ENCODE data around the gene TRAFD1. TPM values are rescaled to one million over a fixed set of nuclear protein-coding genes. Genes with fewer than 3 reads are reported as not detected.
A peak's percentile ranks its signal among the peaks of the same experiment; 100 is the strongest.
"Not testable (repeated sequence)": the region's sequence is repeated elsewhere in the genome, so short reads cannot be mapped to it uniquely, and the experiment has no call there.

The TRAFD1 gene
- total RNA-seq, 1 donor from 2014 or later = 46.7 TPM

DNA sequence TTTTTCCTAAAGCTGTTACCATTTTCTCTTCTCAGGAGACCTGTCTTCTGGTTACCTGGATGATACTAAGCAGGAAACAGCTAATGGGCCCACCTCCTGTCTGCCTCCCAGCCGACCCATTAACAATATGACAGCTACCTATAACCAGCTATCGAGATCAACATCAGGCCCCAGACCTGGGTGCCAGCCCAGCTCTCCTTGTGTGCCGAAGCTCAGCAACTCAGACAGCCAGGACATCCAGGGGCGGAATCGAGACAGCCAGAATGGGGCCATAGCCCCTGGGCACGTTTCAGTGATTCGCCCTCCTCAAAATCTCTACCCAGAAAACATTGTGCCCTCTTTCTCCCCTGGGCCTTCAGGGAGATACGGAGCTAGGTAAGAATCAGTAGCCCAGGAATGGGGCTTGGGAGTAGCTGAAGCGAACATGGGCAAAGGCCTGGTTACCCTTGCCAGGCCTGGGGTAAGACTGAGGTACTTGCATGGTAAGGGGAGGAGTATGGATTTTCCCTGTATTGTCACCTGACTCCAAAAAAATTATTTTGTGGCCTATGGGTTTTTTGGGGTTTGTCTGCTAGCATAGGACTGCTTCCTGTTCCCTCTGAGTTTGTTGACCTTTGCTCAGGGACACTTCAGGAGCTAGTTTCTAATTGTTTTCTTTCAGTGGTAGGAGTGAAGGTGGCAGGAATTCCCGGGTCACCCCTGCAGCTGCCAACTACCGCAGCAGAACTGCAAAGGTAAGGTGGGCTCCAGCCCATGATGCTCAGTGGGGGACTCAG, 26.6 kb downstream of the TRAFD1 start:
- intact Hi-C loops (cut with micrococcal nuclease) = no loop called here
- Mint-ChIP-seq H3K27ac (peak overlapping the region; percentile 61), H3K4me3 (no peak overlapping the region), H3K27me3 (ENCODE audit: insufficient read depth) (no peaks in the 10 kb centered on the region), H3K9me3 (peaks cover 11% of the 10 kb centered on the region), H3K36me3 (ENCODE audit: low read depth) (peaks cover 63% of the 10 kb centered on the region), H3K4me1 (ENCODE audit: low read depth) (peaks cover 20% of the 10 kb centered on the region)
- no peak for DNase-seq (ENCODE audit: low spot score)

GRCh38 chr12:112153181-112153892, 28.0 kb downstream of the TRAFD1 start:
- no peak overlapping the region for H3K4me3 Mint-ChIP-seq
- no peak for DNase-seq (ENCODE audit: low spot score)
- no peaks in the 10 kb centered on the region for H3K27me3 Mint-ChIP-seq (ENCODE audit: insufficient read depth)
- H3K9me3 Mint-ChIP-seq = peaks cover 21% of the 10 kb centered on the region
- H3K27ac Mint-ChIP-seq = peak overlapping the region; percentile 27
- peaks cover 30% of the 10 kb centered on the region for H3K4me1 Mint-ChIP-seq (ENCODE audit: low read depth)
- H3K36me3 Mint-ChIP-seq (ENCODE audit: low read depth) = peaks cover 72% of the 10 kb centered on the region
- intact Hi-C loops (cut with micrococcal nuclease) = no loop called here

DNA sequence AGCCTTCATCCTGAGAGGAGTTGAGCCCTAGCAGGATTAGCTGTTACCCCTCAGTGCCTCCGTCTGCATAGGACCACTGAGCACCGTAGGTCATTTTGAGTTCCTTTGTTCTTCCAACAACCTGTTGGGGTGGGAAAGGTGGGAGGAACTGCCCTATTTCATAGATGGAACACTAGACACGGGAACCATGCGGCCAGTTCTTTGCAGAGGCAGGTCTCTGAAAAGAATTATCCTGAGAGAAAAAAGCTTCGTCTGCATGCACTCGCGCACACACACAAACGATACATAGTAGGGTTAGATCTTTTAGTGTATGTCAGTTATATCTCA, 28.5 kb downstream of the TRAFD1 start:
- Mint-ChIP-seq H3K4me3 (no peak overlapping the region), H3K27ac (no peak overlapping the region)
- intact Hi-C loops (cut with micrococcal nuclease) = no loop called here

DNA sequence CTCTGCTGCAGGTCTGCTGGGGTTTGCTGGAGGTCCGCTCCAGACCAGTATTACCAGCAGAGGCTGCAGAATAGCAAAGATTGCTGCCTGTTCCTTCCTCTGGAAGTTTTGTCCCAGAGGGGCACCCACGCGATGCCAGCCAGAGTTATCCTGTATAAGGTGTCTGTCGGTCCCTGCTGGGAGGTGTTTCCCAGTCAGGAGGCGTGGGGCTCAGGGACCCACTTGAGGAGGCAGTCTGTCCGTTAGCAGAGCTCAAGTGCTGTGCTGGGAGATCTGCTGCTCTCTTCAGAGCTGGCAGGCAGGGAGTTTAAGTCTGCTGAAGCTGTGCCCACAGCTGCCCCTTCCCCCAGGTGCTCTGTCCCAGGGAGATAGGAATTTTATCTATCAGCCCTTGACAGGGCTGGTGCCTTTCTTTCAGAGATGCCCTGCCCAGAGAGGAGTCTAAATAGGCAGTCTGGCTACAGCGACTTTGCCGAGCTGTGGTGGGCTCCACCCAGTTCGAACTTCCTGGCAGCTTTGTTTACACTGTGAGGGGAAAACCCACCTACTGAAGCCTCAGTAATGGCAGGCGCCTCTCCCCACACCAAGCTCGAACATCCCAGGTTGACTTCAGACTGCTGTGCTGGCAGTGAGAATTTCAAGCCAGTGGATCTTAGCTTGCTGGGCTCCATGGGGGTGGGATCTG, 33.2 kb downstream of the TRAFD1 start:
- H3K27me3 Mint-ChIP-seq (ENCODE audit: insufficient read depth); H3K4me3 Mint-ChIP-seq; intact Hi-C loops (cut with micrococcal nuclease): not testable (repeated sequence)
- H3K36me3 Mint-ChIP-seq (ENCODE audit: low read depth) = peaks cover 67% of the 10 kb centered on the region
- H3K4me1 Mint-ChIP-seq (ENCODE audit: low read depth) = peaks cover 37% of the 10 kb centered on the region
- peaks cover 23% of the 10 kb centered on the region for H3K9me3 Mint-ChIP-seq
- H3K27ac Mint-ChIP-seq = peak overlapping the region; percentile 26
- peak; percentile 21 for DNase-seq (ENCODE audit: low spot score)

More for the DNA sequence above, 28.5 kb downstream of the TRAFD1 start:
- H3K27me3 Mint-ChIP-seq (ENCODE audit: insufficient read depth) = no peaks in the 10 kb centered on the region
- peaks cover 72% of the 10 kb centered on the region for H3K36me3 Mint-ChIP-seq (ENCODE audit: low read depth)
- peaks cover 32% of the 10 kb centered on the region for H3K4me1 Mint-ChIP-seq (ENCODE audit: low read depth)
- DNase-seq (ENCODE audit: low spot score) = no peak
- peaks cover 23% of the 10 kb centered on the region for H3K9me3 Mint-ChIP-seq

DNA sequence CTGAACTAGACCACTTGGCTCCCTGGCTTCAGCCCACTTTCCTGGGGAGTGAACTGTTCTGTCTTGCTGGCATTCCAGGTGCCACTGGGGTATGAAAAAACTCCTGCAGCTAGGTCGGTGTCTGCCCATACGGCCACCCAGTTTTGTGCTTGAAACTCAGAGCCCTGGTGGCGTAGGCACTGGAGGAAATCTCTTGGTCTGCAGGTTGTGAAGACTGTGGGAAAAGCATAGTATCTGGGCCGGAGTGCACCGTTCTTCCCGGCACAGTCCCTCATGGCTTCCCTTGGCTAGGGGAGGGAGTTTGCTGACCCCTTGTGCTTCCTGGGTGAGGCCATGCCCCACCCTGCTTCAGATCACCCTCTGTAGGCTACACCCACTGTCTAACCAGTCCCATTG, 33.8 kb downstream of the TRAFD1 start:
- Mint-ChIP-seq H3K36me3 (ENCODE audit: low read depth) (peaks cover 61% of the 10 kb centered on the region), H3K27me3 (ENCODE audit: insufficient read depth) (no peaks in the 10 kb centered on the region), H3K4me3 (no peak overlapping the region), H3K4me1 (ENCODE audit: low read depth) (peaks cover 37% of the 10 kb centered on the region), H3K9me3 (peaks cover 23% of the 10 kb centered on the region), H3K27ac (no peak overlapping the region)
- intact Hi-C loops (cut with micrococcal nuclease) = no loop called here
- DNase-seq (ENCODE audit: low spot score) = no peak

DNA sequence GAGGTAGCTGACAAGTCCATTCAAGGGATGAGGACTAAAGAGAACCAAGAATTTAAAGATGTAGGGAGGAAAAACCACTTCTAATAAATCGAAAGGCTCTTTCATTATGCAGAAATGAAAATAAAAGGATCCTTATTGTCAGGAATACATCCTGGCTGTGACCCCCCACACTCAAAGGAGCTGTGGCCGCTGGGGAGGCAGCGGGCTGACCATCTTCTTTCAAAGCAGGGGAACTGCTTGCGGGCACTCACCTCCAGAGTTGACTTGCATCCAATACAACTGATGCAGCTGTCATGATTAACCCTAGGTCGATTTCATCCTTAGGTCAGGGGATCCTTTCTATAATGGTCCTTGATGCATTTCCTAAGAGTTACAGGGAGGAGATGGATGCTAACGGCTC, 35.3 kb downstream of the TRAFD1 start:
- Mint-ChIP-seq H3K36me3 (ENCODE audit: low read depth) (peaks cover 52% of the 10 kb centered on the region), H3K27me3 (ENCODE audit: insufficient read depth) (no peaks in the 10 kb centered on the region), H3K27ac (peak overlapping the region; percentile 46), H3K9me3 (peaks cover 23% of the 10 kb centered on the region), H3K4me3 (no peak overlapping the region), H3K4me1 (ENCODE audit: low read depth) (peaks cover 37% of the 10 kb centered on the region)
- DNase-seq (ENCODE audit: low spot score) = no peak
- intact Hi-C loops (cut with micrococcal nuclease) = no loop called here

GRCh38 chr12:112161711-112162110, 36.4 kb downstream of the TRAFD1 start:
- intact Hi-C loops (cut with micrococcal nuclease) = no loop called here
- no peak overlapping the region for H3K27ac Mint-ChIP-seq
- peaks cover 26% of the 10 kb centered on the region for H3K4me1 Mint-ChIP-seq (ENCODE audit: low read depth)
- H3K4me3 Mint-ChIP-seq = no peak overlapping the region
- H3K36me3 Mint-ChIP-seq (ENCODE audit: low read depth) = peaks cover 41% of the 10 kb centered on the region
- no peak for DNase-seq (ENCODE audit: low spot score)
- no peaks in the 10 kb centered on the region for H3K27me3 Mint-ChIP-seq (ENCODE audit: insufficient read depth)
- peaks cover 14% of the 10 kb centered on the region for H3K9me3 Mint-ChIP-seq

- Mint-ChIP-seq H3K27me3 (ENCODE audit: insufficient read depth) (no peaks in the 10 kb centered on the region), H3K36me3 (ENCODE audit: low read depth) (peaks cover 35% of the 10 kb centered on the region), H3K9me3 (peaks cover 9% of the 10 kb centered on the region), H3K4me1 (ENCODE audit: low read depth) (peaks cover 22% of the 10 kb centered on the region), H3K27ac (no peak overlapping the region), H3K4me3 (no peak overlapping the region)
- DNase-seq (ENCODE audit: low spot score) = no peak
- intact Hi-C loops (cut with micrococcal nuclease) = no loop called here
These were observed 37.0 kb downstream of the TRAFD1 start for GRCh38 chr12:112162241-112162790.

- Mint-ChIP-seq H3K4me3 (no peak overlapping the region), H3K9me3 (peaks cover 4% of the 10 kb centered on the region), H3K36me3 (ENCODE audit: low read depth) (peaks cover 27% of the 10 kb centered on the region), H3K27me3 (ENCODE audit: insufficient read depth) (no peaks in the 10 kb centered on the region), H3K4me1 (ENCODE audit: low read depth) (peaks cover 16% of the 10 kb centered on the region), H3K27ac (no peak overlapping the region)
- intact Hi-C loops (cut with micrococcal nuclease) = no loop called here
- DNase-seq (ENCODE audit: low spot score) = no peak
These were observed 37.7 kb downstream of the TRAFD1 start for GRCh38 chr12:112163056-112163455.

DNA sequence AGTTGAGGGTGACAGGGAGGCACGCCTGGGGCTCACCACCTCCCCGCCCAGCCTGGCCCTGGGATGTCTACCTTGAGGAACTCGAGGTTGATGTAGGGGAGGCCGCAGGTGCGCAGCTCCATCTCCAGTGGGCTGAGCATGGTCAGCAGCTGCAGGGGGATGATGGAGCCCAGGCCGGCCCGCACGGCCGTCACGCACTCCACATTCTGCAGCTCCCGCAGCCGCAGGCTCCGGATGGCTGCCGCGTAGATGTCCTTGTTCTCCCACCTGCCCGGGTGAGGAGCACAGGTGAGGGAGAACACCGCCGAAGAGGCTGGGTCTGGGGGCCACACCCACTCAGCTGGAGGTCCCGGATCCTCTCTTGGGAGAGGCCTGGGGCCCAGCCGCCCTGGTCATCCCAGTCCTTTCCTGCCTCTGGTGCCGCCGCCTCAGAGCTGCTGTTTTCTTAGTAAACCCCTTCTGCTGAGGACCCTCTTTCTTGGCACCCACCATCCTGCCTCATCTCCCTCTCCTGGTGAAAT, 38.2 kb downstream of the TRAFD1 start:
- Mint-ChIP-seq H3K4me3 (no peak overlapping the region), H3K9me3 (no peaks in the 10 kb centered on the region), H3K4me1 (ENCODE audit: low read depth) (peaks cover 11% of the 10 kb centered on the region), H3K27ac (no peak overlapping the region), H3K27me3 (ENCODE audit: insufficient read depth) (no peaks in the 10 kb centered on the region), H3K36me3 (ENCODE audit: low read depth) (peaks cover 22% of the 10 kb centered on the region)
- intact Hi-C loops (cut with micrococcal nuclease) = no loop called here
- no peak for DNase-seq (ENCODE audit: low spot score)

GRCh38 chr12:112164011-112164660, 38.8 kb downstream of the TRAFD1 start:
- no peak overlapping the region for H3K4me3 Mint-ChIP-seq
- DNase-seq (ENCODE audit: low spot score) = no peak
- no peaks in the 10 kb centered on the region for H3K9me3 Mint-ChIP-seq
- no peak overlapping the region for H3K27ac Mint-ChIP-seq
- H3K4me1 Mint-ChIP-seq (ENCODE audit: low read depth) = peaks cover 9% of the 10 kb centered on the region
- peaks cover 17% of the 10 kb centered on the region for H3K36me3 Mint-ChIP-seq (ENCODE audit: low read depth)
- intact Hi-C loops (cut with micrococcal nuclease) = no loop called here
- H3K27me3 Mint-ChIP-seq (ENCODE audit: insufficient read depth) = no peaks in the 10 kb centered on the region

DNA sequence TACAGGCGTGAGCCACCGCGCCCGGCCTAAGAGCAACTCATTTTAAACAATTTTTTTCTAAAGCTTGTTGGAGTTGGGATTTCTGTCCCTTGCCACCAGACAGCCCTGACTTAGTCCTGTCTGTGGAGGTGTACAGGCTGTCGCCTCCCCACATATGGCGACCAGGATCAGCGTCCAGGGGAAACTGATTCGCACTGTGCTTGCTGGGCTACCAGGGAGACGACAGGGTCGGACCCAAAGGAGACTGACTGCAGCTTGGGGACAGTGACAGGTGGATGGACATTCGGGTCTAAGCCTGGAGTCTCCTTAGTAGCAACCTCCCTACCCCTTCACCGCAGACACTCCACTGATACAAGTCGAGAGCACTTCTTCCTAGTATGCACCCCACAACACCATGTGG, 40.3 kb downstream of the TRAFD1 start:
- no peaks in the 10 kb centered on the region for H3K9me3 Mint-ChIP-seq
- intact Hi-C loops (cut with micrococcal nuclease) = no loop called here
- no peaks in the 10 kb centered on the region for H3K4me1 Mint-ChIP-seq (ENCODE audit: low read depth)
- no peak overlapping the region for H3K4me3 Mint-ChIP-seq
- no peak for DNase-seq (ENCODE audit: low spot score)
- H3K36me3 Mint-ChIP-seq (ENCODE audit: low read depth) = peaks cover 9% of the 10 kb centered on the region
- H3K27me3 Mint-ChIP-seq (ENCODE audit: insufficient read depth) = no peaks in the 10 kb centered on the region
- H3K27ac Mint-ChIP-seq = no peak overlapping the region
